Stimulated activated CD4-positive, alpha-beta T cell treated with anti-CD3 and anti-CD28 coated beads, Interleukin-4, amount 100 ng/mL, for 4 hours (primary cell): ENCODE results near the gene GRIA2.

Experiments
- DNase-seq, 2 experiments: peaks; one replicate each; pipeline ENCODE4 v3.0.0-alpha.2; 2020

The GRIA2 gene

GRCh38 chr4:157405070-157405469 lies 184.5 kb downstream of the GRIA2 start:
- no peak for DNase-seq
